Immature natural killer cell (primary cell): ENCODE results near the gene CEND1. TPM values are rescaled to one million over a fixed set of nuclear protein-coding genes. Genes with fewer than 3 reads are reported as not detected.

Experiments used
- DNase-seq, 3 donors: peaks; one replicate each; pipeline ENCODE4 v3.0.0; 2022; ENCODE audit warnings: mixed read lengths in 1 of 3
- H3K27ac Mint-ChIP-seq, 6 donors: one replicate each; pipeline ENCODE4 v1.8.0; 2020; ENCODE audit warnings: mixed read lengths in 6 of 6, mild to moderate bottlenecking in 5 of 6, inconsistent platforms in 4 of 6, moderate library complexity in 3 of 6
- H3K27me3 Mint-ChIP-seq, 3 donors: one replicate each; pipeline ENCODE4 v1.8.0; 2020 to 2021; ENCODE audit warnings: low read depth in 3 of 3, mild to moderate bottlenecking in 3 of 3, mixed read lengths in 3 of 3, moderate library complexity in 3 of 3, inconsistent platforms in 1 of 3
- H3K36me3 Mint-ChIP-seq, 3 donors: one replicate each; pipeline ENCODE4 v1.8.0; 2020; ENCODE audit warnings: mixed read lengths in 3 of 3, inconsistent platforms in 2 of 3, mild to moderate bottlenecking in 2 of 3
- H3K4me1 Mint-ChIP-seq, 2 donors: one replicate each; pipeline ENCODE4 v1.8.0; 2020; ENCODE audit warnings: inconsistent platforms in 2 of 2, mild to moderate bottlenecking in 2 of 2, mixed read lengths in 2 of 2, moderate library complexity in 1 of 2
- H3K4me3 Mint-ChIP-seq, 5 donors: one replicate each; pipeline ENCODE4 v1.8.0; 2020; ENCODE audit warnings: mild to moderate bottlenecking in 5 of 5, mixed read lengths in 5 of 5, inconsistent platforms in 3 of 5, moderate library complexity in 3 of 5
- H3K9me3 Mint-ChIP-seq, 6 donors: one replicate each; pipeline ENCODE4 v1.8.0; 2020; ENCODE audit warnings: mild to moderate bottlenecking in 6 of 6, mixed read lengths in 6 of 6, inconsistent platforms in 4 of 6, moderate library complexity in 3 of 6
- polyA plus RNA-seq, 3 donors: library from polyadenylated mRNA; unstranded; fragments of 300-500 nt; fragmentation: Illumina TruSeq; gene quantifications; one replicate each; pipeline ENCODE4 v1.2.3, GENCODE V29; 2021

The CEND1 gene
- not detected for polyA plus RNA-seq

DNA sequence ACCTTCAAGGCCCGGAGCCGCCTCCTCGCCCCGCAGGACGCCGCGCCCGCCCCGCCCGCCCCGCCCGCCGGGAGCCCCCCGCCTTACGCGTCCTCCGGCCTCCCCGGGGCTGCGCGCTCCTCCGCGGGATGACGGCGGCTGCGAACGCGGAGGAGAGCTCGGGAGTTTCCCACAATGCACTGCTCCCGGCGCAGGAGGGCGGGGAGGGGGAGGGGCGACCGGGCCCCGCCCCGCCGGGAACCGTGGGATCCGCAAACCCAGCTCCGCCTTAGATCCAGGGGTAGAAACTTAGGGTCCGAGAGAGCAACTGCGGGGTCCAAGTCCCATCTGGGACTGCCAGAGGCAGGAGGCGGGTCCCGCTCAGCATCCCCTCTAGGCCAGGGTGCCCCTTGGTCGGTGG, at the start of gene CEND1:
CEND1 (minus strand) TSS at position 148 of the 400 bp plus-strand sequence. CDS start 1,514 bp downstream, outside the sequence.
- H3K27me3 Mint-ChIP-seq = peaks cover 0 to 5% (median 2%) of the 10 kb centered on the region in 3 donors
- H3K4me1 Mint-ChIP-seq = peaks cover 0 to 4% of the 10 kb centered on the region in 2 donors
- H3K27ac Mint-ChIP-seq = no peak within 1 kb of the TSS
- H3K4me3 Mint-ChIP-seq = no peak within 1 kb of the TSS
- H3K36me3 Mint-ChIP-seq = peaks cover 0 to 3% (median 0%) of the 10 kb centered on the region in 3 donors
- no peak for DNase-seq
- H3K9me3 Mint-ChIP-seq = no peaks in the 10 kb centered on the region

DNA sequence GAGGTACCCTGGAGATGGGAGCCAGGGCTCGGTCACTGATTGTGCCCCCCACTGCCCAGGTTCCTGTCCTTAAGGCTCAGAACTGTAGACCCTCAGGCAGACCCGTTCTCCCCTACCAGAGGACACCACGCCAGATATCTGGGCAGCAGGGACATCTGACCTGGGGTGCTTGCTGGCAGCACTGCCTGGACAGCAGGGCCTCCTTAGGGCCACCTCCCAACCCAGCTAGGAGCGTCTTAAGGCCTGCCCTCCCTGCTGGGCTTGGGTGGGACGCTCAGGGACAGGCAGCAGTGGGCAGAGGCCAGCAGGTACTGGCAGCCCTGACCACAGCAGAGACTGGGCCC, 49.4 kb upstream of the CEND1 start:
- peak overlapping the region in 1 of 5 donors; percentile 27 for H3K4me3 Mint-ChIP-seq
- no peaks in the 10 kb centered on the region for H3K9me3 Mint-ChIP-seq
- DNase-seq = no peak
- no peaks in the 10 kb centered on the region for H3K36me3 Mint-ChIP-seq
- peaks cover 6 to 7% (median 7%) of the 10 kb centered on the region in 3 donors for H3K27me3 Mint-ChIP-seq
- H3K4me1 Mint-ChIP-seq = peaks cover 30 to 42% of the 10 kb centered on the region in 2 donors
- no peak overlapping the region for H3K27ac Mint-ChIP-seq

DNA sequence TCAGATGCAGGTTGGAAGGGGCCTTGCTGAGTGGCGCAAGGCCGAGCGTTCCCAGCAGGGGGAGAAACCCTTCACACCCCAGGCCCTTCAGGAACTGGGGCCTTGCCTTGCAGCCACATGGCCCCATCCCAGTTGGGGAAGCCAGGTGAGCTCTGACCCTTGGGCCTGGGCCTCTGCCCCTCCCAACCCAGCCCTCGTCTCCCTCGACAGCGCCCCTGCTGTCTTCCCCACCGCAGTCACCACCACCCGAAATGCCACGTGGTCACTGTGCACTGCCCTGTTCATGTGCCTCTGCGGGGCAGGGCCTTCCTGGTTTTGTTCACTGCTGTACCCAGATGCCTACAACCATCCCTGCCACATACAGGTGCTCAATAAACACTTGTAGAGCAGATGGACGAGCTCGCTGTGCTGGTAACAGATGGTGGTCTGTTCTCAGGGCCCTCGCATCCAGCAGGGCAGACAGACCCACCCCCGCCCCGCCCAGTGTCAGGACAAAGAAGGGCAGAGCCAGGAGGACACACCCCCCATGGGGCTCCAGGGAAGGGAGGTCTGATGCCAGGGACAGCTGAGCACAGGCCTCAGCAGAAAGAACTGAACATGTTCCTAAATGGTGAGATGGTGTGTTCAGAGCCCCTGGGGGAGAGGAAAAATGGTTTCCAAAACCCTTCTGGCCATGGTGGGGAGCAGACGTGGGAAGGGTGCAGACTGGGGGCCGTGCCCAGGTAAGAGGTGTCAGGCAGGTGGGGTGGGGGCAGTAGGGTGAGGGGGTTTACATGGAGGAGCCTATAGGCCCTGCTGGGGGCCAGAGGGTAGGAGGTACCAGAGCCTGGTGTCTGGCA, 48.8 kb upstream of the CEND1 start:
- DNase-seq = no peak
- Mint-ChIP-seq H3K27me3 (peaks cover 5 to 6% (median 5%) of the 10 kb centered on the region in 3 donors), H3K36me3 (no peaks in the 10 kb centered on the region), H3K9me3 (no peaks in the 10 kb centered on the region), H3K4me1 (peaks cover 28 to 43% of the 10 kb centered on the region in 2 donors), H3K27ac (peak overlapping the region in 2 of 6 donors; percentile 7 to 76), H3K4me3 (no peak overlapping the region)

GRCh38 chr11:837990-838307, 48.1 kb upstream of the CEND1 start:
- peak overlapping the region in 4 of 6 donors; percentile 24 to 79 (median 62) for H3K27ac Mint-ChIP-seq
- no peak for DNase-seq
- H3K4me1 Mint-ChIP-seq = peaks cover 24 to 42% of the 10 kb centered on the region in 2 donors
- peaks cover 2 to 6% (median 2%) of the 10 kb centered on the region in 3 donors for H3K27me3 Mint-ChIP-seq
- no peaks in the 10 kb centered on the region for H3K36me3 Mint-ChIP-seq
- H3K9me3 Mint-ChIP-seq = no peaks in the 10 kb centered on the region
- H3K4me3 Mint-ChIP-seq = peak overlapping the region in 3 of 5 donors; percentile 13 to 30 (median 18)

- Mint-ChIP-seq H3K9me3 (no peaks in the 10 kb centered on the region), H3K4me3 (peak overlapping the region in 4 of 5 donors; percentile 38 to 60 (median 53)), H3K27ac (peak overlapping the region in 4 of 6 donors; percentile 55 to 79 (median 70)), H3K27me3 (peaks cover 2 to 6% (median 2%) of the 10 kb centered on the region in 3 donors), H3K36me3 (no peaks in the 10 kb centered on the region), H3K4me1 (peaks cover 24 to 42% of the 10 kb centered on the region in 2 donors)
- peak; percentile 55 to 74 (median 60) for DNase-seq
Observed at GRCh38 chr11:837189-837989, 47.5 kb upstream of the CEND1 start.

- peak overlapping the region in 1 of 5 donors; percentile 33 for H3K4me3 Mint-ChIP-seq
- H3K4me1 Mint-ChIP-seq = peaks cover 24 to 42% of the 10 kb centered on the region in 2 donors
- no peak for DNase-seq
- peaks cover 2 to 5% (median 2%) of the 10 kb centered on the region in 3 donors for H3K27me3 Mint-ChIP-seq
- H3K27ac Mint-ChIP-seq = no peak overlapping the region
- no peaks in the 10 kb centered on the region for H3K9me3 Mint-ChIP-seq
- no peaks in the 10 kb centered on the region for H3K36me3 Mint-ChIP-seq
Observed at GRCh38 chr11:836700-837099, 46.8 kb upstream of the CEND1 start.

- Mint-ChIP-seq H3K36me3 (no peaks in the 10 kb centered on the region), H3K4me3 (no peak overlapping the region), H3K27ac (no peak overlapping the region), H3K9me3 (no peaks in the 10 kb centered on the region), H3K4me1 (peaks cover 24 to 40% of the 10 kb centered on the region in 2 donors), H3K27me3 (peaks cover 2 to 5% (median 2%) of the 10 kb centered on the region in 3 donors)
- no peak for DNase-seq
Observed at GRCh38 chr11:836274-836673, 46.4 kb upstream of the CEND1 start.

GRCh38 chr11:834371-835316, 44.8 kb upstream of the CEND1 start:
- Mint-ChIP-seq H3K4me1 (peaks cover 11 to 26% of the 10 kb centered on the region in 2 donors), H3K36me3 (no peaks in the 10 kb centered on the region), H3K27ac (no peak overlapping the region), H3K27me3 (peaks cover 2 to 5% (median 2%) of the 10 kb centered on the region in 3 donors), H3K4me3 (peak overlapping the region; percentile 59 to 77 (median 70)), H3K9me3 (no peaks in the 10 kb centered on the region)
- no peak for DNase-seq

- H3K27ac Mint-ChIP-seq = peak overlapping the region in 1 of 6 donors; percentile 31
- no peaks in the 10 kb centered on the region for H3K36me3 Mint-ChIP-seq
- DNase-seq = no peak
- peaks cover 2 to 3% (median 2%) of the 10 kb centered on the region in 3 donors for H3K27me3 Mint-ChIP-seq
- H3K4me1 Mint-ChIP-seq = peaks cover 11 to 31% of the 10 kb centered on the region in 2 donors
- no peaks in the 10 kb centered on the region for H3K9me3 Mint-ChIP-seq
- H3K4me3 Mint-ChIP-seq = peak overlapping the region; percentile 57 to 77 (median 65)
Observed at GRCh38 chr11:833849-834311, 44.0 kb upstream of the CEND1 start.

DNA sequence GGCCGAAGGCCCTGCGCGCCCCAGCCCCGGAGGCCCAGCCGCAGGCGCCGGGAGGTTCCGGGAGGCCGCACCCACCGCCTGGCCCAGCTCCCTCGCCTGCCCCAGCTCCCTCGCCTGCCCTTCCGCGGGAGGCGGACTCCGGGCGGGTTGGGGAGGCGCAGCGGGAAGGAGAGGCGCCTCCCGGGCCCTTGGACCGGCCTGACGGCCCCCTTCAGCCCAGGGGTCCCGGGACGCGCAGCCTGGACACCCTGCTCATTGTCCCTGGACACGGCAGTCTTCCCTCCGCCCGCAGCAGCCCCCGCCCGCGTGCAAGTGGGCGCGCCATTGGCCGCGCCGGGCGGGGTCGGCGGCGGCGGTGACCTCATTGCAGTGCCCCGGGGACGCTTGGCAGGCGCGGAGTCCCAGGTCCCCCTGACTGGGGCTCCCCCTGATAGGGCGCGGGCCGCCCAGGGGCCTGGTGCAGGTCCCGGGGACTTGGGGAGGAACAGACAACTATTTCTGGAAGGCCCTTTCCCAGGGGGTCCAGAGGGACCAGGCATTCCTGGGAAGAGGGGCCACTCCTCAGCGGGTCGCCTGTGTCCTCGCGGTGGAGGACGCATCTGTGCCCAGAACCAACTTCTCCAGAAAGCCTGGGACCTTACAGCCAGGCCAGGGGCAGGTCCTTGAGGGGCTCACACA, 43.4 kb upstream of the CEND1 start:
- Mint-ChIP-seq H3K36me3 (no peaks in the 10 kb centered on the region), H3K27me3 (peaks cover 2 to 4% (median 3%) of the 10 kb centered on the region in 3 donors), H3K4me1 (peaks cover 11 to 28% of the 10 kb centered on the region in 2 donors), H3K4me3 (peak overlapping the region in 4 of 5 donors; percentile 57 to 77 (median 68)), H3K27ac (peak overlapping the region in 1 of 6 donors; percentile 11), H3K9me3 (no peaks in the 10 kb centered on the region)
- peak in 1 of 3 donors; percentile 38 for DNase-seq

GRCh38 chr11:832529-833113, 42.7 kb upstream of the CEND1 start, which contains the start of gene CD151:
TSS of gene CD151 (plus strand) at chr11:832952. CDS start at chr11:836070, 3,118 bp downstream.
- DNase-seq = peak in 2 of 3 donors; percentile 41 to 43
- no peaks in the 10 kb centered on the region for H3K36me3 Mint-ChIP-seq
- H3K9me3 Mint-ChIP-seq = no peaks in the 10 kb centered on the region
- peak within 1 kb of the TSS; percentile 57 to 77 (median 70) for H3K4me3 Mint-ChIP-seq
- peaks cover 4 to 28% of the 10 kb centered on the region in 2 donors for H3K4me1 Mint-ChIP-seq
- peaks cover 3 to 10% (median 7%) of the 10 kb centered on the region in 3 donors for H3K27me3 Mint-ChIP-seq
- H3K27ac Mint-ChIP-seq = peak within 1 kb of the TSS in 1 of 6 donors; percentile 11

GRCh38 chr11:831961-832528, 42.2 kb upstream of the CEND1 start:
- Mint-ChIP-seq H3K9me3 (no peaks in the 10 kb centered on the region), H3K36me3 (no peaks in the 10 kb centered on the region), H3K27me3 (peaks cover 3 to 11% (median 7%) of the 10 kb centered on the region in 3 donors), H3K4me3 (peak overlapping the region; percentile 54 to 74 (median 62)), H3K4me1 (peaks cover 0 to 25% of the 10 kb centered on the region in 2 donors), H3K27ac (no peak overlapping the region)
- no peak for DNase-seq
